MM.1S (cell line): Measurements from ENCODE around the gene MRPL37.

ENCODE experiments used
- CTCF ChIP-seq: fragments of 300-600 bp; sonication (generic); IDR thresholded peaks from 2 replicates; pipeline ENCODE4 v1.5.1; 2016; ENCODE audit warnings: antibody characterized with exemption, low read length, mixed read lengths
- EZH2 ChIP-seq: fragments of 300-600 bp; sonication (generic); optimal IDR thresholded peaks from 2 replicates; pipeline ENCODE3; 2017; ENCODE audit warnings: low read depth, mild to moderate bottlenecking, antibody characterized with exemption, low read length, mixed read lengths

DNA sequence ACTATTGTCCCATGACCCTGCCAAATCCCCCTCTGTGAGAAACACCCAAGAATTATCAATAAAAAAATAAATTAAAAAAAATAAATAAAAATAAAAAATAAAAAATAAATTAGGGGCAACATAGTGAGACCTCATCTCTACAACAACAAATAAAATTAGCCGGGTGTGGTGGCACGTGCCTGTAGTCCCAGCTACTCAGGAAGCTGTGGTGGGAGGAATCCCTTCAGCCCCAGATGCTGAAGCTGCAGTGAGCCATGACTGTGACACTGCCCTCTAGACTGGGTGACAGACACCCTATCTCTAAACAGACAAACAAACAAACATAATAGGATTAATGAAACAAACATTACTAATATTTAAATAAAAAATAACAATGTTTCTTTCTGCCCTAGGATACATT, 34.3 kb downstream of the MRPL37 start:
- no peak for TF ChIP-seq CTCF
- no peak for TF ChIP-seq EZH2
